Measurements from ENCODE around the gene CYP27A1. TPM values are rescaled to one million over a fixed set of nuclear protein-coding genes. Genes with fewer than 3 reads are reported as not detected.

The CYP27A1 gene
- total and polyA plus RNA-seq, 4 donors = 10.3 to 49.0 (median 15.3) TPM

DNA sequence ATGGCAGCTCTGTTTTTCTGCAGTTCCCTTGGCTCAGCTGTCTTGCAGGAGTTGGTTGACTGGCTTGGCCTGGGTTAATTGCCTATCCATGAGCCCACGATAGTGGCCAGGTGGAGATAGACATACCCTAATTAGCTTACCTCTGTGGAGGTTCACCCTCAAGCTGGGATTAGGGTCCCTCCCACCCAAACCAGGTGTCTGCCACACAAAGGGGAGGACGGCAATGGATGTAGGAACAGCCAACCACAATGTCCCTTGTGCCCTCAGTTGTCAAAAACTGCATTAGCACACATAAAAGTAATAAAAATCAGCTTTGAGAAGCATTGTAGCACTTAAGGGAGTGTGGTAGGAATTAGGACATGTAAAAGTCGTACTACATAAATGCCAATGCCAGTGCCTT is 4.2 kb downstream of the CYP27A1 start:
- WGBS (ENCODE audit: insufficient coverage) = no CpG with 5 or more reads among the region's 3 CpGs
- DNase-seq (ENCODE audit: low read depth in 4 of 6, low spot score in 6 of 6) = no peak
- no peak overlapping the region for H3K4me3 ChIP-seq (ENCODE audit: low read depth, low read length)
- H3K27ac ChIP-seq (ENCODE audit: low read depth, low read length) = no peak overlapping the region
- H3K27me3 ChIP-seq (ENCODE audit: control insufficient read depth, insufficient read depth, low read length) = peaks cover 6% of the 10 kb centered on the region
- peaks cover 13% of the 10 kb centered on the region for H3K4me1 ChIP-seq (ENCODE audit: control insufficient read depth, insufficient read depth, low read length)
- H3K9me3 ChIP-seq (ENCODE audit: control insufficient read depth, insufficient read depth, low read length) = no peaks in the 10 kb centered on the region
- no peaks in the 10 kb centered on the region for H3K36me3 ChIP-seq (ENCODE audit: control insufficient read depth, insufficient read depth, low read length)

DNA sequence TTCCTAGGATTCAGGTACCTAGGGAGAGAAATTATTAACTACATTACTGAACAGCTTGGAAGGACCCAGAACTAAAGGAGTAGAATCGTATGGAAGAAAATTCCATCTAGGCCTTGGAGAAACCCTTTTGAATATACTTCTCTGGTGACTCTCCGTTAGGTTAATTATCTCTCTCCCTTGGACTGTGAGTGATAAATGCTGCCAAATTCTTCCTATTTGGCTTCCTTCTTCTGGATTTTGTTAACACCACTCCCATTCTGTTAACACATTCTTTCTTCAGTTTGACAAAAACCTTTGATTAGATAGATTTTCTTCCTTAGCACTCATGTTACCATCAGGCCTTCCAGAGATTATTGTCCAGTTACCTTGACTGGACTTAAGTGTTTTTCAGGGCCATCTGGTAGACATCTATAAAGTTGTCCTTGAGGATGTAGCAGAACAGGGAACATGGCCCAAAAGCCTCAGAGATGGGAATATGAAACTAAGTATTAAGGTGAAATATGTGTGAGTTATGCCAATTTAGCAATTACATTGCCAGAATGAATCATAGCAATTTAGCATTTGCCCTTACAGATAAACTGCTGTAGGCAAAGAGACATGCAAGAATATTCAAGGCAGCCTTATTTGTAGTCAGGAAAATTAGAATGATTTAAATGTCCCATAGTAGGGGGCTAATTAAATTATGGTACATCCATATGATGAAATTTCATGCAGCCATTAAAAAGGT is 6.7 kb downstream of the CYP27A1 start:
- H3K36me3 ChIP-seq (ENCODE audit: control insufficient read depth, insufficient read depth, low read length) = no peaks in the 10 kb centered on the region
- DNase-seq (ENCODE audit: low read depth in 4 of 6, low spot score in 6 of 6) = no peak
- WGBS (ENCODE audit: insufficient coverage) = no CpG with 5 or more reads among the region's 2 CpGs
- no peak overlapping the region for H3K27ac ChIP-seq (ENCODE audit: low read depth, low read length)
- no peaks in the 10 kb centered on the region for H3K27me3 ChIP-seq (ENCODE audit: control insufficient read depth, insufficient read depth, low read length)
- H3K4me3 ChIP-seq (ENCODE audit: low read depth, low read length) = no peak overlapping the region
- no peaks in the 10 kb centered on the region for H3K4me1 ChIP-seq (ENCODE audit: control insufficient read depth, insufficient read depth, low read length)
- no peaks in the 10 kb centered on the region for H3K9me3 ChIP-seq (ENCODE audit: control insufficient read depth, insufficient read depth, low read length)

DNA sequence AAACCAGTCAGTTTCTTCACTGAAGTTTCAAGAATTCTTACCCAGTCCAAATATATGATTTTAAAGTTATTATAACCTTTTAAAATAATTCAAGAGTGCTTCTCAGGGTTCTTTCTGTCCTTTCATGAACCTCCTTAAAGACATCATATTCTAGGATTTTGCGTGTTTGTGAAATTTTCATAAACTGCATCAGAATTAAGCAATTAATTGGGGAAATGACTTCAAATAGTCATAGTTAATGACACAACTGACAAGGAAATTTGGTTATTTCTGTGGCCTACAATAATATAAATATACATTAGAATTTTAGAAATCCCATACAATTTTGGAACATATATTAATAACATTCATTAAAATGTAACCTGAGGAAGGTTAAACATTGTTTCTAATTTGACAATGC is 10.5 kb downstream of the CYP27A1 start:
- H3K27ac ChIP-seq (ENCODE audit: low read depth, low read length) = no peak overlapping the region
- no CpG with 5 or more reads among the region's 1 CpG for WGBS (ENCODE audit: insufficient coverage)

DNA sequence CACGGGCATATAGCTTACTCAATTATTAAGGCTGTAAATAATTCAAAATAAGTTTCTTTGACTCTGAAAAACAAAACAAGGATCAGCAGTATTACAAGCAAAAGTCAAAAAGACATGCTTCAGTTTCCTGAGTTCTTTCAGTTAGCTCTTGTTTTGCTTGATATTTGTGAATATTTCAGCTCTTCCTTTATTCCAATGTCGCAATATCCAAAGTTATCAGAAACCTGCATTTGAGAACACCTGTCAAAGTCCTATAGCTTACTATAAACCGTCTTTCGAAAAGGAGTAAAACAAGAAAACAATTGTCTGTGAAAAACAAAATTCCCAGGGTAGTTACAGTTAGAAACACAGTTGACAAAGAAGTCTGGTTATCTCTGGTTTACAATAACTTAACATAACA is 14.7 kb downstream of the CYP27A1 start:
- Histone ChIP-seq H3K36me3 (ENCODE audit: control insufficient read depth, insufficient read depth, low read length) (no peaks in the 10 kb centered on the region), H3K27ac (ENCODE audit: low read depth, low read length) (no peak overlapping the region), H3K4me3 (ENCODE audit: low read depth, low read length) (no peak overlapping the region), H3K9me3 (ENCODE audit: control insufficient read depth, insufficient read depth, low read length) (no peaks in the 10 kb centered on the region), H3K27me3 (ENCODE audit: control insufficient read depth, insufficient read depth, low read length) (no peaks in the 10 kb centered on the region), H3K4me1 (ENCODE audit: control insufficient read depth, insufficient read depth, low read length) (no peaks in the 10 kb centered on the region)
- WGBS (ENCODE audit: insufficient coverage) = no CpG with 5 or more reads among the region's 4 CpGs
- DNase-seq (ENCODE audit: low read depth in 4 of 6, low spot score in 6 of 6) = no peak

More for the DNA sequence above, 10.5 kb downstream of the CYP27A1 start:
- Histone ChIP-seq H3K4me1 (ENCODE audit: control insufficient read depth, insufficient read depth, low read length) (no peaks in the 10 kb centered on the region), H3K27me3 (ENCODE audit: control insufficient read depth, insufficient read depth, low read length) (no peaks in the 10 kb centered on the region), H3K36me3 (ENCODE audit: control insufficient read depth, insufficient read depth, low read length) (no peaks in the 10 kb centered on the region), H3K9me3 (ENCODE audit: control insufficient read depth, insufficient read depth, low read length) (no peaks in the 10 kb centered on the region), H3K4me3 (ENCODE audit: low read depth, low read length) (no peak overlapping the region)
- no peak for DNase-seq (ENCODE audit: low read depth in 4 of 6, low spot score in 6 of 6)

DNA sequence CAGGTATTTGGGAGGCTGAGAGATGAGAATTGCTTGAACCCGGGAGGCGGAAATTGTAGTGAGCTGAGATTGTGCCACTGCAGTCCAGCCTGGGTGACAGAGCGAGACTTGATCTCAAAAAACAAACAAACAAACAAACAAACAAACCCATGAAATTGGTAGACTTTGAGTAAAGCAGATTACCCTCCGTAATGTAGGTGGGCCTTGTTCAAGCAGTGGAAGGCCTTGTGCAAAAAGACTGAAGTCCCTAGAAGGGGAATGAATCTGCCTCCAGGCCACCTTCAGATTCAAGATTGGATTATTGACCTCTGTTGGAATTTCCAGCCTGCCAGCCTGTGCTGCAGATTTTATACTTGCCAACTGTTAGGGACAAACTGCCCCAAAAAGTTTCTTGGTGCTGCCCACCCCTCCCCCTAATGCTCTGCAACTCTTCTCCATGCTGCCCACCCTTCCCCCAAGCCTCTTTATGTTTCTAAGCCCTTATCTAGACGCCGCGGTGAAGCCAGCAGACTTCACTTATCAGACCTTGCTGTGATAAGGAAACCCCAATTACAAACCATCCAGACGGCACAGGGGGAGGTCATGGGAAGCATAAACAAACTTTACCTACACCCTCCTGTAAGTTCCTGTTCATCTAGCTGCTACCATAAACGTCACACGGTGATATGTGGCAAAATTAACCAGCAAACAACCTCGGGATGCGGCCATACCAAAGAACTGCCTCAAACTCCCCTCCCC is 17.0 kb downstream of the CYP27A1 start:
- Histone ChIP-seq H3K4me3 (ENCODE audit: low read depth, low read length) (no peak overlapping the region), H3K4me1 (ENCODE audit: control insufficient read depth, insufficient read depth, low read length) (no peaks in the 10 kb centered on the region), H3K27ac (ENCODE audit: low read depth, low read length) (no peak overlapping the region), H3K9me3 (ENCODE audit: control insufficient read depth, insufficient read depth, low read length) (no peaks in the 10 kb centered on the region), H3K36me3 (ENCODE audit: control insufficient read depth, insufficient read depth, low read length) (no peaks in the 10 kb centered on the region), H3K27me3 (ENCODE audit: control insufficient read depth, insufficient read depth, low read length) (no peaks in the 10 kb centered on the region)
- 29% methylated on average over 9 of the region's 12 CpGs for WGBS (ENCODE audit: insufficient coverage)
- no peak for DNase-seq (ENCODE audit: low read depth in 4 of 6, low spot score in 6 of 6)

DNA sequence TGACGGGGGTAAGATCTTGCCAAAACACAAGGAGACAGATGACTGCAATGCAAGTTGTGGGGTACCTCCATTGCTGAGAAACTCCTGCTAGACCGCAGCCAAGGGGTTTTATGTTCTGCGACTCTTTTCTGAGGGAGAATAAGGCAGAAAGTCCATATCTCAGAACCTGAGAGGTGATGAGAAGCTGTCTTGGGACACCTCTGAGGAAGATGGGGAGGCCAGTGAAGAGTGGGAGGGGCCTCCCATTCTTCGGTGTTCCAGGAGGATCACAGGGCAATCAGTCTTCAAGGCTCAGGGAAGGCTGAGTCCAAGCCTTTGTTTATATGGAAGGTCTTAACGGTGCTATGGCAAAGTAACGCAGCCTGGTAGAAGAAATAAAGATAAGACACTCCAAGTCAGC is 18.0 kb downstream of the CYP27A1 start:
- WGBS (ENCODE audit: insufficient coverage) = 66% methylated on average over 4 of the region's 6 CpGs
- Histone ChIP-seq H3K4me1 (ENCODE audit: control insufficient read depth, insufficient read depth, low read length) (no peaks in the 10 kb centered on the region), H3K4me3 (ENCODE audit: low read depth, low read length) (no peak overlapping the region), H3K9me3 (ENCODE audit: control insufficient read depth, insufficient read depth, low read length) (peaks cover 5% of the 10 kb centered on the region), H3K27ac (ENCODE audit: low read depth, low read length) (no peak overlapping the region), H3K27me3 (ENCODE audit: control insufficient read depth, insufficient read depth, low read length) (no peaks in the 10 kb centered on the region), H3K36me3 (ENCODE audit: control insufficient read depth, insufficient read depth, low read length) (no peaks in the 10 kb centered on the region)
- DNase-seq (ENCODE audit: low read depth in 4 of 6, low spot score in 6 of 6) = no peak

DNA sequence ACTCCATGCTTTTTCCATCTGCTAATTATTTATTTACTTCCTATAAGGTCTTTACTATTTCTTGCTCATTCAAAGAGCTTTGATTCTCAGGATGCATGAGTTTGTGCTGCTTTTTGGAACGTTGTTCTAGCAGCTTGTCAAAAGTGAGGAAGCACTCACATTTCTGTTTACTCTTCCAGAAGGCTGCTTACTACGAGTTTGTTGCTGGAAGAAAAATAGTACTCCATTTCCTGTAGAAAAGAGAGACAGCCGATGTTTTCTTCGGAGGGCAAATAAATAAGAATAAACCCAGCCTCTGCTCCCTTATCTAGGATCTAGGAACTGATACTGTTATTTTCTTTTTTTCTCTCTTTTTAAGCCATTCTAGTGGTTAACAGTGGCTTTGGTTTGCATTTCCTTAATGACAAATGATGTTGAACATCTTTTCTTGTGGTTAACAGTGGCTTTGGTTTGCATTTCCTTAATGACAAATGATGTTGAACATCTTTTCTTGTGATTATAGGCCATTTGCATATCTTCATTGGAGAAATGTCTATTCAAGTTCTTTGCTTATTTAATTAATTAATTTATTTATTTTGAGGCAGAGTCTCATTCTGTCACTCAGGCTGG is 20.5 kb downstream of the CYP27A1 start:
- no peak overlapping the region for H3K27ac ChIP-seq (ENCODE audit: low read depth, low read length)
- no peak overlapping the region for H3K4me3 ChIP-seq (ENCODE audit: low read depth, low read length)
- peak in 1 of 6 donors; percentile 51 for DNase-seq (ENCODE audit: low read depth in 4 of 6, low spot score in 6 of 6)
- peaks cover 5% of the 10 kb centered on the region for H3K9me3 ChIP-seq (ENCODE audit: control insufficient read depth, insufficient read depth, low read length)
- no CpG with 5 or more reads among the region's 4 CpGs for WGBS (ENCODE audit: insufficient coverage)
- no peaks in the 10 kb centered on the region for H3K4me1 ChIP-seq (ENCODE audit: control insufficient read depth, insufficient read depth, low read length)
- H3K27me3 ChIP-seq (ENCODE audit: control insufficient read depth, insufficient read depth, low read length) = no peaks in the 10 kb centered on the region
- H3K36me3 ChIP-seq (ENCODE audit: control insufficient read depth, insufficient read depth, low read length) = no peaks in the 10 kb centered on the region

DNA sequence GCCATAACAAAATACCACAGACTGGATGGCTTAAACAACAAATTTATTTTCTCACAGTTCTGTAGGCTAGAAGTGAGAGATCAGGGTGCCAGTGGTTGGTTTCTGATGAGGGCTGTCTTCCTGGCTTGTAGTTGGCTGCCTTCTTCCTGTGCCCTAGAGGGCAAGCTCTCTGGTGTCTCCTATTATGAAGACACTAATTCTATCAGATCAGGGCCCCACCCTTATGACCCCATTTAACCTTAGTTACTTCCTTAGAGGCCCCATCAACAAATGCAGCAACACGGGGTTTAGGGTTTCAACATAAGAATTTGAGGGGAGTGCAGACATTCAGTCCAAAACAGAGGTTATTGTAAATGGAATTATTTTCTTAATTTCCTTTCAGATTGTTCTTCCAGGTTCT is 22.9 kb downstream of the CYP27A1 start:
- H3K4me1 ChIP-seq (ENCODE audit: control insufficient read depth, insufficient read depth, low read length) = no peaks in the 10 kb centered on the region
- DNase-seq (ENCODE audit: low read depth in 4 of 6, low spot score in 6 of 6) = no peak
- no peaks in the 10 kb centered on the region for H3K36me3 ChIP-seq (ENCODE audit: control insufficient read depth, insufficient read depth, low read length)
- peaks cover 5% of the 10 kb centered on the region for H3K9me3 ChIP-seq (ENCODE audit: control insufficient read depth, insufficient read depth, low read length)
- H3K27ac ChIP-seq (ENCODE audit: low read depth, low read length) = no peak overlapping the region
- H3K27me3 ChIP-seq (ENCODE audit: control insufficient read depth, insufficient read depth, low read length) = no peaks in the 10 kb centered on the region
- WGBS (ENCODE audit: insufficient coverage) = no CpG with 5 or more reads among the region's 1 CpG
- H3K4me3 ChIP-seq (ENCODE audit: low read depth, low read length) = no peak overlapping the region

DNA sequence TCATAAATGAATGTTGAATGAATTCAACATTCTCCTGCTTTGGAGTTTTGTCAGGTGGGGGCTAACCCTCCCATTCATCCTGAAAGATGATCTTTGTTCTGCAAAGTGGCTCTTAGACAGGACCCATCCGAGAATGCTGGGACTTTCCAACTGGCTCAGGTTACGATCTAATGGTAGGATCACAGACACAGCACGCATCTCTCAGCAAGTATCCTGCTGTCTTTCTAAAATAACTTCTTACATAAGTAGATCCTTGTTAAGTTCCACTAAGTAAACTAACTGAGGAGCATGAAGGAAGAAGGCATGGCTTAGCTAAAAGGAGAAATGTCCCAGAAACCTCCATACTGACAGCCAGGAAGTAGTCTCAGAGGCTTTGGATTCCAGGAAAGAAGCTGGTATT is 23.7 kb downstream of the CYP27A1 start:
- Histone ChIP-seq H3K27me3 (ENCODE audit: control insufficient read depth, insufficient read depth, low read length) (no peaks in the 10 kb centered on the region), H3K27ac (ENCODE audit: low read depth, low read length) (peak overlapping the region; percentile 69), H3K4me3 (ENCODE audit: low read depth, low read length) (no peak overlapping the region), H3K36me3 (ENCODE audit: control insufficient read depth, insufficient read depth, low read length) (no peaks in the 10 kb centered on the region), H3K9me3 (ENCODE audit: control insufficient read depth, insufficient read depth, low read length) (peaks cover 5% of the 10 kb centered on the region), H3K4me1 (ENCODE audit: control insufficient read depth, insufficient read depth, low read length) (no peaks in the 10 kb centered on the region)
- 20% methylated on average over 1 of the region's 3 CpGs for WGBS (ENCODE audit: insufficient coverage)
- DNase-seq (ENCODE audit: low read depth in 4 of 6, low spot score in 6 of 6) = peak in 1 of 6 donors; percentile 58
